OCI-LY7 (cell line): ENCODE measurements around the gene PDILT. TPM values are rescaled to one million over a fixed set of nuclear protein-coding genes. Genes with fewer than 3 reads are reported as not detected.
"Not testable (repeated sequence)": the region's sequence is repeated elsewhere in the genome, so short reads cannot be mapped to it uniquely, and the experiment has no call there.

Experiments used
- Bru-seq: library from RNA; stranded (reverse); fragments of 400-500 nt; gene quantifications from one replicate; lab custom pipeline; 2021; lab: Mats Ljungman, UMichigan
- BruChase-seq, 2 experiments: library from RNA; stranded (reverse); fragments of 400-500 nt; gene quantifications; one replicate each; lab custom pipeline; 2021; lab: Mats Ljungman, UMichigan
- BruUV-seq: library from RNA; stranded (reverse); fragments of 400-500 nt; replicated peaks from 2 replicates; lab custom pipeline; 2021; lab: Mats Ljungman, UMichigan
- CTCF ChIA-PET: fragments of 300-600 bp; sonication (Branson Sonifier 250); formaldehyde crosslinking; loops from one replicate; lab custom pipeline; 2022; ENCODE audit warnings: antibody characterized with exemption; ENCODE audit not compliant: unreplicated experiment; lab: Charles Lee
- POLR2A ChIA-PET: fragments of 300-600 bp; sonication (Branson Sonifier 250); formaldehyde crosslinking; loops from one replicate; lab custom pipeline; 2022; ENCODE audit warnings: antibody characterized with exemption; lab: Charles Lee
- DNase-seq: peaks from one replicate; pipeline ENCODE4 v3.0.0-alpha.2; 2015; ENCODE audit warnings: low spot score
- H2AFZ ChIP-seq: fragments of 200-600 bp; sonication (generic), shearing (Covaris generic); 2 replicates; pipeline ENCODE4 v1.6.1; 2014; ENCODE audit warnings: mild to moderate bottlenecking, antibody characterized with exemption, low read length, moderate library complexity
- H3K27ac ChIP-seq: fragments of 200-600 bp; sonication (generic); 2 replicates; pipeline ENCODE4 v1.5.1; 2014; ENCODE audit warnings: mixed run types, low read depth, mild to moderate bottlenecking, moderate library complexity, low read length, inconsistent platforms; ENCODE audit not compliant: poor library complexity, severe bottlenecking
- H3K36me3 ChIP-seq: fragments of 200-600 bp; sonication (generic); 2 replicates; pipeline ENCODE4 v1.6.1; 2014; ENCODE audit warnings: mild to moderate bottlenecking, antibody characterized with exemption, low read length, moderate library complexity, mixed read lengths; ENCODE audit not compliant: insufficient read depth
- H3K4me1 ChIP-seq: fragments of 200-600 bp; sonication (generic); 2 replicates; pipeline ENCODE4 v1.5.1; 2014; ENCODE audit warnings: mild to moderate bottlenecking, low read length; ENCODE audit not compliant: insufficient read depth, poor library complexity, severe bottlenecking
- H3K4me2 ChIP-seq: fragments of 200-600 bp; sonication (generic); 2 replicates; pipeline ENCODE4 v1.6.1; 2014; ENCODE audit warnings: mild to moderate bottlenecking, low read length
- H3K4me3 ChIP-seq: fragments of 200-600 bp; sonication (generic); 2 replicates; pipeline ENCODE4 v1.5.1; 2014; ENCODE audit warnings: mild to moderate bottlenecking, low read depth, low read length; ENCODE audit not compliant: poor library complexity, severe bottlenecking
- H3K79me2 ChIP-seq: fragments of 200-600 bp; sonication (generic); 2 replicates; pipeline ENCODE4 v1.6.1; 2016; ENCODE audit warnings: low read depth, mild to moderate bottlenecking, low read length, moderate library complexity, mixed read lengths; ENCODE audit not compliant: insufficient read depth
- H3K9me2 ChIP-seq: fragments of 200-600 bp; sonication (generic); 2 replicates; pipeline ENCODE4 v1.6.1; 2016; ENCODE audit warnings: mild to moderate bottlenecking, low read length, mixed read lengths; ENCODE audit not compliant: insufficient read depth
- H3K9me3 ChIP-seq: fragments of 200-600 bp; sonication (generic); 2 replicates; pipeline ENCODE4 v1.6.1; 2014; ENCODE audit warnings: mild to moderate bottlenecking, mixed run types, low read length, mixed read lengths
- H4K20me1 ChIP-seq: fragments of 200-600 bp; sonication (generic); 2 replicates; pipeline ENCODE4 v1.6.1; 2014; ENCODE audit warnings: mild to moderate bottlenecking, antibody characterized with exemption, low read length, moderate library complexity, mixed read lengths; ENCODE audit not compliant: insufficient read depth
- CTCF ChIP-seq: fragments of 200-600 bp; sonication (generic); conservative IDR thresholded peaks from 2 replicates; pipeline ENCODE4 v1.5.1; 2014; ENCODE audit warnings: mild to moderate bottlenecking, antibody characterized with exemption, low read length, moderate library complexity, mixed read lengths
- EZH2phosphoT487 ChIP-seq: fragments of 200-600 bp; sonication (generic); IDR thresholded peaks from 2 replicates; pipeline ENCODE4 v1.6.1; 2018; ENCODE audit warnings: low read depth, borderline replicate concordance, mild to moderate bottlenecking, mixed run types, antibody characterized with exemption, low read length, moderate library complexity, mixed read lengths
- intact Hi-C: fragments of 100-400 bp; cut with micrococcal nuclease; formaldehyde crosslinking; loops from one replicate; pipeline ENCODE4 v1.10.0; 2022; ENCODE audit not compliant: unreplicated experiment
- long read RNA-seq: library from polyadenylated mRNA; stranded (forward); transcript quantifications from one replicate; pipeline ENCODE4 v2.0.0, GENCODE V29; 2022
- total RNA-seq, 2 experiments: library from RNA; depleted of rRNA in 1 of 2; stranded (reverse); fragments of >200 nt in 1 of 2; shearing (Covaris generic) in 1 of 2; gene quantifications; 2 replicates each; pipeline ENCODE4 v1.2.3, GENCODE V29; 2014 to 2022

The PDILT gene
- total RNA-seq (2014; rRNA removed; shearing (Covaris generic)) (not detected in 2 replicates), total RNA-seq (2022) (not detected in 2 replicates), Bru-seq, nascent RNA (not detected), BruChase-seq, experiment 1, labeled RNA remaining after a 6-hour chase (percentile 2 among the genes with signal in this experiment), BruChase-seq, experiment 2, labeled RNA remaining after a 2-hour chase (not detected)
- long read RNA-seq, result 0 reads

- DNase-seq, result no peak
- H3K4me3 ChIP-seq, result no peak within 1 kb of the TSS
- no peak within 1 kb of the TSS for H2AFZ ChIP-seq
- CTCF ChIA-PET, result no interaction called here
- H3K9me3 ChIP-seq, result no peaks in the 10 kb centered on the region
- no peaks in the 10 kb centered on the region for H3K4me1 ChIP-seq
- POLR2A ChIA-PET, result no interaction called here
- intact Hi-C loops, result no loop called here
- no peak within 1 kb of the TSS for H3K27ac ChIP-seq
- no peaks in the 10 kb centered on the region for H3K79me2 ChIP-seq
- H3K36me3 ChIP-seq, result no peaks in the 10 kb centered on the region
- no peaks in the 10 kb centered on the region for H4K20me1 ChIP-seq
- no peak within 1 kb of the TSS for H3K4me2 ChIP-seq
- no TSS peak for BruUV-seq
- TF ChIP-seq CTCF (no peak), EZH2phosphoT487 (no peak)
- no peaks in the 10 kb centered on the region for H3K9me2 ChIP-seq
Observed at GRCh38 chr16:20404637-20405036, at the start of gene PDILT. Gene PDILT, minus strand, starts transcription at chr16:20404737. Its CDS starts 5,437 bp downstream, at chr16:20399300.

GRCh38 chr16:20453633-20454032, 49.1 kb upstream of the PDILT start:
- H2AFZ ChIP-seq, H4K20me1 ChIP-seq, H3K27ac ChIP-seq, BruUV-seq, H3K36me3 ChIP-seq, H3K9me3 ChIP-seq, H3K9me2 ChIP-seq, intact Hi-C loops, H3K4me1 ChIP-seq, POLR2A ChIA-PET, H3K4me3 ChIP-seq, CTCF ChIA-PET, H3K79me2 ChIP-seq, DNase-seq, H3K4me2 ChIP-seq: not testable (repeated sequence)

GRCh38 chr16:20451364-20451763, 46.8 kb upstream of the PDILT start, which contains the start of gene ACSM2A:
Gene ACSM2A, plus strand, starts transcription at chr16:20451521. Its CDS starts 8,594 bp downstream, at chr16:20460115.
- H3K4me2 ChIP-seq, H3K36me3 ChIP-seq, CTCF ChIA-PET, H3K9me3 ChIP-seq, intact Hi-C loops, H3K4me1 ChIP-seq, H3K9me2 ChIP-seq, H3K27ac ChIP-seq, H3K4me3 ChIP-seq, BruUV-seq, H4K20me1 ChIP-seq, POLR2A ChIA-PET, H2AFZ ChIP-seq, DNase-seq, H3K79me2 ChIP-seq: not testable (repeated sequence)

GRCh38 chr16:20446652-20447393, 42.3 kb upstream of the PDILT start:
- DNase-seq, H2AFZ ChIP-seq, H3K79me2 ChIP-seq, intact Hi-C loops, CTCF ChIA-PET, H3K4me2 ChIP-seq, H3K27ac ChIP-seq, POLR2A ChIA-PET, H3K4me3 ChIP-seq, H4K20me1 ChIP-seq, H3K9me3 ChIP-seq, BruUV-seq, H3K4me1 ChIP-seq, H3K9me2 ChIP-seq, H3K36me3 ChIP-seq: not testable (repeated sequence)

GRCh38 chr16:20441859-20442258, 37.3 kb upstream of the PDILT start:
- POLR2A ChIA-PET, H3K4me3 ChIP-seq, intact Hi-C loops, H3K9me3 ChIP-seq, CTCF ChIA-PET, BruUV-seq, H3K36me3 ChIP-seq, DNase-seq, H3K79me2 ChIP-seq, H3K27ac ChIP-seq, H4K20me1 ChIP-seq, H3K4me1 ChIP-seq, H3K9me2 ChIP-seq, H3K4me2 ChIP-seq, H2AFZ ChIP-seq: not testable (repeated sequence)
